Uterus (tissue), 2 donors: ENCODE results near the gene MACROD1.

Experiments used
- POLR2A ChIP-seq, 2 donors: fragments of 450-650 bp; IDR thresholded peaks; one replicate each; pipeline ENCODE4 v1.6.1; 2016; ENCODE audit warnings: antibody characterized with exemption in 2 of 2, mild to moderate bottlenecking in 1 of 2, moderate library complexity in 1 of 2
- TF ChIP-seq, protein P1 (sequence below), 4 experiments: fragments of 200-600 bp in 2 of 4; fragments of 450-650 bp in 2 of 4; sonication (generic) in 2 of 4; IDR thresholded peaks; one replicate each; pipeline ENCODE4 v1.5.1; 2016 to 2019; ENCODE audit warnings: antibody characterized with exemption in 4 of 4, mild to moderate bottlenecking in 2 of 4, moderate library complexity in 1 of 4

DNA sequence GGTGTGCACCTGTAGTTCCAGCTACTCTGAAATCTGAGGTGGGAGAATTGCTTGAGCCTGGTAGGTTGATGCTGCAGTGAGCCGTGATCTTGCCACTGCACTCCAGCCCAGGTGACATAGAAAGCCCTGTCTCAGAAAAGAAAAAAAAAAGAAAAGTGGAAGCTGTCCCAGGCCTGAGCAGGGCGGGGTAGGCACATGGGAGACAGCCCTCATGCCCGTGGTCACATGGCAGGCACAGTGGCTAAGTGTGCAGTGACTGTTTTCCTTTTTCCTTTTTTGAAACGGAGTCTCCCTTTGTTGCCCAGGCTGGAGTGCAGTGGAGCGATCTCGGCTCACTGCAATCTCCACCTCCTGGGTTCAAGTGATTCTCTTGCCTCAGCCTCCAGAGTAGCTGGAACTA lies 171.9 kb downstream of the MACROD1 start:
- TF ChIP-seq, protein P1, sequence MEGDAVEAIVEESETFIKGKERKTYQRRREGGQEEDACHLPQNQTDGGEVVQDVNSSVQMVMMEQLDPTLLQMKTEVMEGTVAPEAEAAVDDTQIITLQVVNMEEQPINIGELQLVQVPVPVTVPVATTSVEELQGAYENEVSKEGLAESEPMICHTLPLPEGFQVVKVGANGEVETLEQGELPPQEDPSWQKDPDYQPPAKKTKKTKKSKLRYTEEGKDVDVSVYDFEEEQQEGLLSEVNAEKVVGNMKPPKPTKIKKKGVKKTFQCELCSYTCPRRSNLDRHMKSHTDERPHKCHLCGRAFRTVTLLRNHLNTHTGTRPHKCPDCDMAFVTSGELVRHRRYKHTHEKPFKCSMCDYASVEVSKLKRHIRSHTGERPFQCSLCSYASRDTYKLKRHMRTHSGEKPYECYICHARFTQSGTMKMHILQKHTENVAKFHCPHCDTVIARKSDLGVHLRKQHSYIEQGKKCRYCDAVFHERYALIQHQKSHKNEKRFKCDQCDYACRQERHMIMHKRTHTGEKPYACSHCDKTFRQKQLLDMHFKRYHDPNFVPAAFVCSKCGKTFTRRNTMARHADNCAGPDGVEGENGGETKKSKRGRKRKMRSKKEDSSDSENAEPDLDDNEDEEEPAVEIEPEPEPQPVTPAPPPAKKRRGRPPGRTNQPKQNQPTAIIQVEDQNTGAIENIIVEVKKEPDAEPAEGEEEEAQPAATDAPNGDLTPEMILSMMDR (IDR thresholded peaks at IDR 0.05) = no peak
- TF ChIP-seq POLR2A (IDR thresholded peaks at IDR 0.05) = no peak
